Heart left ventricle (tissue), 13 donors: ENCODE measurements around the gene RBMS3.

Experiments
- CTCF ChIP-seq, 12 donors: fragments of 200-600 bp; sonication (generic) in 4 of 12; IDR thresholded peaks; one replicate each; pipeline versions ENCODE4 v1.5.0 to v1.8.0; 2018 to 2022; ENCODE audit warnings: antibody characterized with exemption in 12 of 12, mild to moderate bottlenecking in 5 of 12
- POLR2A ChIP-seq, 2 donors: fragments of 450-650 bp; IDR thresholded peaks; one replicate each; pipeline ENCODE4 v1.6.1; 2017; ENCODE audit warnings: antibody characterized with exemption in 2 of 2, mild to moderate bottlenecking in 2 of 2, moderate library complexity in 2 of 2
- donor health status: ischemic (EF 13 %, LVEDD 7.1; RV severe dilation, severe dysfunction).
- donor health status: DM: no; HTN: yes; CAD: no.
- donor health status: DM: no; HTN: no; CAD: no.
- donor health status: ischemic (EF 25% LVEDD 6.9; RV normal size, moderate dysfunction).
- donor health status: ischemic (EF 25% LVEDD 5.7; RV mildly dilated, moderate dysfunction).
- donor health status: ischemic (EF 35%, LVEDD 5.7; RV mildly dilated, moderate dysfunction).
- donor health status: nonischemic (EF 11% LVEDD 7.7; RV severe dilation, severe dysfunction).
- donor health status: DM: yes; HTN: yes; CAD: no.
- donor health status: PGD.
- donor health status: ischemic (EF 29% LVEDD 5.4; RV normal size, mild dysfunction).
- donor health status: nonischemic (EF 23%, LVEDD 6.1; RV moderate dilation, normal function).

- no peak for TF ChIP-seq CTCF (IDR thresholded peaks at IDR 0.05)
- TF ChIP-seq POLR2A (IDR thresholded peaks at IDR 0.05), result no peak
Observed at GRCh38 chr3:29557186-29557585, 276.3 kb downstream of the RBMS3 start.
